ENCODE data around the gene COL23A1.
A peak's percentile ranks its signal among the peaks of the same experiment; 100 is the strongest.
"Not testable (repeated sequence)": the region's sequence is repeated elsewhere in the genome, so short reads cannot be mapped to it uniquely, and the experiment has no call there.

The COL23A1 gene

GRCh38 chr5:178273665-178274541 is 316.3 kb downstream of the COL23A1 start:
- no peak for DNase-seq

- DNase-seq = no peak
Observed at GRCh38 chr5:178273041-178273440, 317.2 kb downstream of the COL23A1 start.

GRCh38 chr5:178272591-178272990 is 317.6 kb downstream of the COL23A1 start:
- DNase-seq = no peak

GRCh38 chr5:178271726-178272479 is 318.3 kb downstream of the COL23A1 start:
- DNase-seq = no peak

- DNase-seq = no peak
Observed at GRCh38 chr5:178271231-178271630, 319.0 kb downstream of the COL23A1 start.

GRCh38 chr5:178269499-178269898 is 320.7 kb downstream of the COL23A1 start:
- DNase-seq = no peak

- no peak for DNase-seq
Observed at GRCh38 chr5:178267876-178268275, 322.3 kb downstream of the COL23A1 start.

- no peak for DNase-seq
Observed at GRCh38 chr5:178267245-178267644, 322.9 kb downstream of the COL23A1 start.

GRCh38 chr5:178266581-178266980 is 323.6 kb downstream of the COL23A1 start:
- no peak for DNase-seq

GRCh38 chr5:178265746-178266145 is 324.4 kb downstream of the COL23A1 start:
- no peak for DNase-seq

- DNase-seq = no peak
Observed at GRCh38 chr5:178264044-178264443, 326.1 kb downstream of the COL23A1 start.

- no peak for DNase-seq
Observed at GRCh38 chr5:178261666-178262600, 328.3 kb downstream of the COL23A1 start.

GRCh38 chr5:178259623-178260536 is 330.3 kb downstream of the COL23A1 start:
- DNase-seq = no peak

- no peak for DNase-seq
Observed at GRCh38 chr5:178257650-178258049, 332.5 kb downstream of the COL23A1 start.

- DNase-seq = no peak
Observed at GRCh38 chr5:178256746-178257145, 333.4 kb downstream of the COL23A1 start.

- DNase-seq = not testable (repeated sequence)
Observed at GRCh38 chr5:178253632-178254031, 336.6 kb downstream of the COL23A1 start.

GRCh38 chr5:178252258-178252657 is 337.9 kb downstream of the COL23A1 start:
- no peak for DNase-seq

- DNase-seq = no peak
Observed at GRCh38 chr5:178250263-178250662, 339.9 kb downstream of the COL23A1 start.

- DNase-seq = peak; percentile 29
Observed at GRCh38 chr5:178249191-178249989, 340.8 kb downstream of the COL23A1 start.

GRCh38 chr5:178248750-178249149 is 341.4 kb downstream of the COL23A1 start:
- DNase-seq = no peak

Data from DMS79 treated with DMSO at 0.1 percent for 48 hours (cell line).